GM20431 (cell line): ENCODE results near the gene PCF11.

ENCODE experiments used
- in situ Hi-C: fragments of 300-500 bp; cut with MseI, MboI; formaldehyde crosslinking; loops from one replicate; pipeline ENCODE4 v1.15.0; 2020; ENCODE audit warnings: low sequenced_read_pairs; ENCODE audit not compliant: unreplicated experiment

Gene PCF11

GRCh38 chr11:83151274-83151977, 5.5 kb upstream of the PCF11 start:
- in situ Hi-C loops: no loop called here

- in situ Hi-C loops: no loop called here
These were observed 4.7 kb upstream of the PCF11 start for GRCh38 chr11:83152264-83152663.

- in situ Hi-C loops: no loop called here
These were observed 3.2 kb upstream of the PCF11 start for GRCh38 chr11:83153764-83154163.

- in situ Hi-C loops: no loop called here
These were observed 561 bp upstream of the PCF11 start for GRCh38 chr11:83156144-83156995.

- in situ Hi-C loops: no loop called here
These were observed 844 bp downstream of the PCF11 start for GRCh38 chr11:83157594-83158356.

- in situ Hi-C loops: no loop called here
These were observed 1.4 kb downstream of the PCF11 start for GRCh38 chr11:83158357-83158786.

- in situ Hi-C loops: no loop called here
These were observed 2.3 kb downstream of the PCF11 start for GRCh38 chr11:83158965-83159901.

- in situ Hi-C loops: no loop called here
These were observed 3.3 kb downstream of the PCF11 start for GRCh38 chr11:83159902-83160865.

- in situ Hi-C loops: no loop called here
These were observed 4.8 kb downstream of the PCF11 start for GRCh38 chr11:83161610-83162199.

- in situ Hi-C loops: no loop called here
These were observed 5.4 kb downstream of the PCF11 start for GRCh38 chr11:83162377-83162776.

- in situ Hi-C loops: no loop called here
These were observed 9.4 kb downstream of the PCF11 start for GRCh38 chr11:83166193-83166866.

GRCh38 chr11:83168756-83169155, 11.8 kb downstream of the PCF11 start:
- in situ Hi-C loops: no loop called here

GRCh38 chr11:83170865-83171264, 13.9 kb downstream of the PCF11 start:
- in situ Hi-C loops: no loop called here

- in situ Hi-C loops: no loop called here
These were observed 15.6 kb downstream of the PCF11 start for GRCh38 chr11:83172551-83172950.

- in situ Hi-C loops: no loop called here
These were observed 17.1 kb downstream of the PCF11 start for GRCh38 chr11:83174008-83174407.

- in situ Hi-C loops: no loop called here
These were observed 18.9 kb downstream of the PCF11 start for GRCh38 chr11:83175815-83176214.

- in situ Hi-C loops: no loop called here
These were observed 24.9 kb downstream of the PCF11 start for GRCh38 chr11:83181815-83182214.

GRCh38 chr11:83185767-83186166, 28.8 kb downstream of the PCF11 start:
- in situ Hi-C loops: no loop called here
